Measurements from ENCODE around the gene SOX18. TPM values are rescaled to one million over a fixed set of nuclear protein-coding genes. Genes with fewer than 3 reads are reported as not detected.

The SOX18 gene
- total RNA-seq, 1 experiment from 2014 or later, result not detected

DNA sequence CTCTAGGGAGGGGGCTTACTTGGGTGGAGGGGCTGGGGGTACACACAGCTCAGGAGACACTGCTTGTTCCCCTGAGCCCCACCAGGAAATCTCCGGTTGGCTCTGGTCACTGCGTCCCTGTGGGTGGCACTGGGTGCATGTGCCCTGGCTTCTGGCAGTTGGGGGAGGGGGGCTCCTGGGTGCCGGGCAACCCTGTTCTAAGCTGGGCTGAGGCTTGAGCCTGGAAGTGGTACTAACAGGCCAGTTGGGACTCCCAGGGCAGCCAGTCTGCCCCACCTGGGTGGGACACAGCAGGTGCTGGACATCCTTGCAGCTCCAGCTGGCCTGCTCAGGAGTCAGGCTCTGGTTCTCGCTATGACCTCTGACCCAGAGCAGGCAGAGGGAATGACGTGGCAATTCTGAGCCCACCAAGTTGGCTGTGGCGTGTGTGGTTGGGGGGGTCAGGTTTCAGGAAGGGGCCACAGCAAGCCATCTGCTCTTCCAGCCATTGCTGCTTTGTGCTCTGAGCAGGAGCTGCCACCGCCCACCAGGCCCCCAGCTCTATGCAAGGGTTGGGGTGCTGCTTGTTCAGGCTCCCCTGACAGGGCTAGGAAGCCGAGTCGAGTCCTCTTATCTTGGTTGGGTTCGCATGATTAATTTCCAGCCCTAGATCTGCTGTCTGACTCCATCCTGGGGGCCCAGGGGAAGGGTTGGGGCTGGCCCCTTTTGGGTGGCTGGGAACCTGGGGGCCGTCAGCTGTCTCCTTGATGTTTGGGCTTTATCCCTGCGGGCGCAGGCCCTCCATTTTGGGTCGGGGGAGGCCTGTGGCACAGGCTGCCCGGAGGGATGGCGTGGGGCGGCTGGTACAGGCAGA, 12.9 kb downstream of the SOX18 start:
- Mint-ChIP-seq H3K9me3 (ENCODE audit: low read depth, unreplicated experiment) (no peaks in the 10 kb centered on the region), H3K27ac (ENCODE audit: unreplicated experiment) (no peak overlapping the region), H3K27me3 (ENCODE audit: unreplicated experiment) (peaks cover 32% of the 10 kb centered on the region), H3K36me3 (ENCODE audit: insufficient read depth, unreplicated experiment) (peaks cover 77% of the 10 kb centered on the region), H3K4me1 (ENCODE audit: low read depth, unreplicated experiment) (peaks cover 6% of the 10 kb centered on the region), H3K4me3 (ENCODE audit: low read depth, unreplicated experiment) (no peak overlapping the region)
- no TSS peak for BruUV-seq (replicated peaks)
- intact Hi-C loops (cut with micrococcal nuclease; ENCODE audit: unreplicated experiment), result loop anchor here (5.0 kb wide), 1 partner anchor 86 kb away; no protein-coding TSS in a partner anchor
- no peak for DNase-seq
- CTCF ChIA-PET, result interaction anchor here (0.8 to 1.4 kb wide), 2 partner anchors 55 to 499 kb away, joined by 3 to 4 read pairs; partner anchors contain the start of gene PTK6
- TF ChIP-seq, protein P1, sequence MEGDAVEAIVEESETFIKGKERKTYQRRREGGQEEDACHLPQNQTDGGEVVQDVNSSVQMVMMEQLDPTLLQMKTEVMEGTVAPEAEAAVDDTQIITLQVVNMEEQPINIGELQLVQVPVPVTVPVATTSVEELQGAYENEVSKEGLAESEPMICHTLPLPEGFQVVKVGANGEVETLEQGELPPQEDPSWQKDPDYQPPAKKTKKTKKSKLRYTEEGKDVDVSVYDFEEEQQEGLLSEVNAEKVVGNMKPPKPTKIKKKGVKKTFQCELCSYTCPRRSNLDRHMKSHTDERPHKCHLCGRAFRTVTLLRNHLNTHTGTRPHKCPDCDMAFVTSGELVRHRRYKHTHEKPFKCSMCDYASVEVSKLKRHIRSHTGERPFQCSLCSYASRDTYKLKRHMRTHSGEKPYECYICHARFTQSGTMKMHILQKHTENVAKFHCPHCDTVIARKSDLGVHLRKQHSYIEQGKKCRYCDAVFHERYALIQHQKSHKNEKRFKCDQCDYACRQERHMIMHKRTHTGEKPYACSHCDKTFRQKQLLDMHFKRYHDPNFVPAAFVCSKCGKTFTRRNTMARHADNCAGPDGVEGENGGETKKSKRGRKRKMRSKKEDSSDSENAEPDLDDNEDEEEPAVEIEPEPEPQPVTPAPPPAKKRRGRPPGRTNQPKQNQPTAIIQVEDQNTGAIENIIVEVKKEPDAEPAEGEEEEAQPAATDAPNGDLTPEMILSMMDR (IDR thresholded peaks at IDR 0.05; ENCODE audit: unreplicated experiment), result no peak

DNA sequence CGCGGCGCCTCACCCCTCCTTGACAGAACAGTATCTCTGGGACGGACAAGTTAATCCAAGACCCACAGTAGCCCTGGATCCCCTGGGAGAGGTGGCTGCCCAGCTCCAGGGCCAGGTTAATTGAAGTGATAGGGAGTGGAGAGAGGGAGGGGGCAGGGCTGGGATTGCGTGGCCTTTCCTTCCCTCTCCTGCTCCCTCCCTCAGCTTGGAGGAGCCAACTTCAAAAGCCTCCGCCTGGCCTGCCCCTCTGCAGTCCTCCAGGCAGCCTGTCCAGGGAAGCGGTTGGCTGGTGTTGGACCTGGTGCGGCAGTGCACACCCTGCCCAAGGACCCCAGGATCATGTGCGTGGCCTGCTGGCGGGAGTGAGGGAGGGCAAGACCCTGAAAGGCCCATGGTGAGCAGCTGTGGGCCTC, 13.5 kb downstream of the SOX18 start, which contains the start of gene C20orf204:
TSS of gene C20orf204 (plus strand) at position 250 of the 413 bp plus-strand sequence. CDS start at position 392, 142 bp downstream.
- H3K4me1 Mint-ChIP-seq (ENCODE audit: low read depth, unreplicated experiment), result peaks cover 6% of the 10 kb centered on the region
- no peak within 1 kb of the TSS for H3K4me3 Mint-ChIP-seq (ENCODE audit: low read depth, unreplicated experiment)
- peaks cover 83% of the 10 kb centered on the region for H3K36me3 Mint-ChIP-seq (ENCODE audit: insufficient read depth, unreplicated experiment)
- H3K27me3 Mint-ChIP-seq (ENCODE audit: unreplicated experiment), result peaks cover 26% of the 10 kb centered on the region
- intact Hi-C loops (cut with micrococcal nuclease; ENCODE audit: unreplicated experiment), result loop anchor here (5.0 kb wide), 1 partner anchor 86 kb away; no protein-coding TSS in a partner anchor
- no peaks in the 10 kb centered on the region for H3K9me3 Mint-ChIP-seq (ENCODE audit: low read depth, unreplicated experiment)
- BruUV-seq (replicated peaks), result no TSS peak
- CTCF ChIA-PET, result interaction anchor here (0.8 kb wide), 1 partner anchor 498 kb away, joined by 3 read pairs; the partner anchor contains the start of gene PTK6
- no peak within 1 kb of the TSS for H3K27ac Mint-ChIP-seq (ENCODE audit: unreplicated experiment)
- DNase-seq, result no peak
- TF ChIP-seq, protein P1 (IDR thresholded peaks at IDR 0.05; ENCODE audit: unreplicated experiment), result no peak

DNA sequence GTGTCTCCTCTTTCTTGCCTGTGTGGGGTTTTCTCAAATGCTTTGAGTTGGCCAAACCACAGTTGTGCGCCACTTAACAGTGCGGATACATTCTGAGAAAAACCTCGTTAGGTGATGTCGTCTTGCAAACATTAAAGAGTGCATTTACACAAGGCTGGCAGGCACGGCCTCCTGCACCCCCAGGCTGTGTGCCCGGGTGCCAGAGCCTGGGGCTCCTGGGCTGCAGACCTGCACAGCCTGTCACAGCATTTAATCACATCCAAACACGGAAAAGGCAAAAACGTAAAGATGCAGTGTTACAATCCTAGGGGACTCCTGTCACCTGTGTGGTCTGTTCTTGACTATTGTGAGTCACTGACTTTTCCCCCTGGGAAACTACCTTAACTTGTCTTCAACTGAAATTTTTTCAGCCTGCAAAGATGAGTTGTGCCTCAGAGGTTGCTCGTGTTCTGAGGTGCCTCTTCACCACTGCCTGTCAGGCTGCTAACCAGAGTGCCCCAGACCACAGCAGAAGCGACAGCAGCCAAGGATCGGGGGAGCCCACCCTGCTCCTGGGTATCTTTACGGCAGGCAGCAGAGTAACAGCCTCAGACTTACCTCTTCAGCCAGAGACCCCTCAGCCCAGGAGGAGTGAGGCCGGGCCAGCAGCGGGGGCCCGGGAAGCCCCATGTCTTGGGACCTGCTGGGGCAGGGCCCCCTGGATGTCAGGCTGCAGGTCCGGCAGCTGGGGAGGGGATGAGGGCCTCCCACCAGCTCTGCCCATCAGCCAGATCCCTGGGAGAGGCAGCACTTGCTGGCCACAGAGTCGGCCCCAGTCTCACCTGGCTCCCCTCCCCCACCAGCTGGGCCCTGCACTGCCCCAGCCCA, 14.1 kb downstream of the SOX18 start:
- intact Hi-C loops (cut with micrococcal nuclease; ENCODE audit: unreplicated experiment), result loop anchor here (5.0 kb wide), 1 partner anchor 87 kb away; no protein-coding TSS in a partner anchor
- H3K4me3 Mint-ChIP-seq (ENCODE audit: low read depth, unreplicated experiment), result no peak overlapping the region
- no peaks in the 10 kb centered on the region for H3K9me3 Mint-ChIP-seq (ENCODE audit: low read depth, unreplicated experiment)
- no peak for DNase-seq
- peaks cover 85% of the 10 kb centered on the region for H3K36me3 Mint-ChIP-seq (ENCODE audit: insufficient read depth, unreplicated experiment)
- CTCF ChIA-PET, result no interaction called here
- no TSS peak for BruUV-seq (replicated peaks)
- H3K27ac Mint-ChIP-seq (ENCODE audit: unreplicated experiment), result no peak overlapping the region
- TF ChIP-seq, protein P1 (IDR thresholded peaks at IDR 0.05; ENCODE audit: unreplicated experiment), result no peak
- peaks cover 19% of the 10 kb centered on the region for H3K27me3 Mint-ChIP-seq (ENCODE audit: unreplicated experiment)
- peaks cover 6% of the 10 kb centered on the region for H3K4me1 Mint-ChIP-seq (ENCODE audit: low read depth, unreplicated experiment)

DNA sequence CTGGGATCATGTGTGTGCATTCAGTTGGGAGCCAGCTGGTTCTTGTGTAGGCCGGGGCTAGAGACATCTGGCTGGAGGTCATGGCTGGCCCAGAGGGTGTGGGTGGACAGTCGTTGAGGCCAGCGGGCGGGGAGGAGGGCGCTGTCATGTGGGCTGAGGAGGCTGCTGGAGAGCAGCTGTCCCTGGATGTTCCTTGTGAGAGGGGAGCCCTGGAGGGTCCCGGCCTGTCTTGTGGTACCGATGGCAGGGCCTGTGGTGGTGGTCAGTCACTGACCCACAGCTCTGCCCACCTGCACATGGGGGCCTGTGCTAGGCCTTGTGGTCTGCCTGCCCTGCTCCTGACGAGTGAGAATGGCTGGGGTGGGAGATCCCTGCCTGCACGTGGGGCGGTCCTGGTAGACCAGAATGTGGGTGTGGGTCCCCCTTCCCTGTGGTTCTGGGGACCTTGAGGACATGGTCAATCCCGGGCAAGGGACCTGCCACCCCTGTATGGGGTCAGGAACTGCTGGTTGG, 15.4 kb downstream of the SOX18 start:
- peaks cover 6% of the 10 kb centered on the region for H3K4me1 Mint-ChIP-seq (ENCODE audit: low read depth, unreplicated experiment)
- no peak for DNase-seq
- H3K27me3 Mint-ChIP-seq (ENCODE audit: unreplicated experiment), result peaks cover 9% of the 10 kb centered on the region
- no peaks in the 10 kb centered on the region for H3K9me3 Mint-ChIP-seq (ENCODE audit: low read depth, unreplicated experiment)
- BruUV-seq (replicated peaks), result no TSS peak
- intact Hi-C loops (cut with micrococcal nuclease; ENCODE audit: unreplicated experiment), result no loop called here
- peak overlapping the region; percentile 12 for H3K27ac Mint-ChIP-seq (ENCODE audit: unreplicated experiment)
- no peak overlapping the region for H3K4me3 Mint-ChIP-seq (ENCODE audit: low read depth, unreplicated experiment)
- H3K36me3 Mint-ChIP-seq (ENCODE audit: insufficient read depth, unreplicated experiment), result peaks cover 92% of the 10 kb centered on the region
- TF ChIP-seq, protein P1 (IDR thresholded peaks at IDR 0.05; ENCODE audit: unreplicated experiment), result no peak
- CTCF ChIA-PET, result no interaction called here

Measured in Calu3 (cell line).